GM19324 (cell line): ENCODE measurements around the gene CREB5.
"Not testable (repeated sequence)": the region's sequence is repeated elsewhere in the genome, so short reads cannot be mapped to it uniquely, and the experiment has no call there.

ENCODE experiments used
- ATAC-seq: cut with Tn5 transposase; IDR thresholded peaks from one replicate; pipeline ENCODE4 v1.9.1; 2021; ENCODE audit warnings: mild to moderate bottlenecking, moderate library complexity; ENCODE audit not compliant: unreplicated experiment, low FRiP score

The CREB5 gene

DNA sequence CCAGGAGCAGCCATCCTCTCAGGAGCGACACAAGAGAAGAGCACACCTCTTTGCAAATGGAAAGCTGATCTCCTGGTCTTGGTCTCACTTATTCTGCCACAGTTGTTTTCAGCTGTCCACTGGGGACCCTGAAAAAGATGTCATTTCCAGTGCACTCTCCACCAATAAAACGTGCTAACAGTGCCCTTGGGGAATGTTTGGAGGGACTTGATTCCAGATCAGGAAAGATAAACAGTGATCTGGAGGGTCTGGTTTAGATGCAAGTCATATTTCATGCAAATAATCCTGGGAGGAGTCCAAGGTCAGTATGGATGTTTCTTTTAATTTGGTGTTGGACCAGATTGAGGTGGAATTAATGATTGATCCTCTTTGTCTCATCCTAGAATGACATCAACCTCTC is 185.0 kb downstream of the CREB5 start:
- ATAC-seq = no peak

DNA sequence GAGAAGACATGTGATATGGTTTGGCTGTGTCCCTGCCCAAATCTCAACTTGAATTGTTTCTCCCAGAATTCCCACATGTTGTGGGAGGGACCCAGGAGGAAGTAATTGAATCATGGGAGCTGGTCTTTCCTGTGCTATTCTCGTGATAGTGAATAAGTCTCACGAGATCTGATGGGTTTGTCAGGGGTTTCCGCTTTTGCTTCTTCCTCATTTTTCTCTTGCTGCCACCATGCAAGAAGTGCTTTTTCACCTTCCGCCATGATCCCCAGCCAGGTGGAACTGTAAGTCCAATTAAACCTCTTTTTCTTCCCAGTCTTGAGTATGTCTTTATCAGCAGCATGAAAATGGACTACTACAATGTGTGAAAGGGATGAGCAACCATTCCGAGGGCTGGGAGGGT is 185.7 kb downstream of the CREB5 start:
- ATAC-seq = not testable (repeated sequence)

DNA sequence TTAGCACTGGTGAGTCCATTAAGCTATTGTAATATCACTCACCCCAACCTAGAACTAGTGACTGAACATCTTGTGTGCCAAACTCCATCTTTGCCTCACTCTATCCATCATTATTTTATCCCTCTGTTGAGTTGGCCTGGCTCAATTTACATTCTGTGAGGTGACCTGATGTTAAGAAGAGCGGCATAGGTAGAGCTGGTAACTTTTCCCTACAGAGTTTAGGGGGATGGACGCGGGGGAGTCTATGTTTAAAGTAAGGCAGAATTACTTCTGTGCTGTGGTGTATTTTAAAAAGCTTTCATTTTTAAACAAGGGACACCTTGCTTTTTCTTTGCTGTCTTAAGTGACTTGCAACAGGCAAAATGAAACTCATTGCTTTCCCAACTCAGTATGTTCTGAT is 186.3 kb downstream of the CREB5 start:
- ATAC-seq = no peak

DNA sequence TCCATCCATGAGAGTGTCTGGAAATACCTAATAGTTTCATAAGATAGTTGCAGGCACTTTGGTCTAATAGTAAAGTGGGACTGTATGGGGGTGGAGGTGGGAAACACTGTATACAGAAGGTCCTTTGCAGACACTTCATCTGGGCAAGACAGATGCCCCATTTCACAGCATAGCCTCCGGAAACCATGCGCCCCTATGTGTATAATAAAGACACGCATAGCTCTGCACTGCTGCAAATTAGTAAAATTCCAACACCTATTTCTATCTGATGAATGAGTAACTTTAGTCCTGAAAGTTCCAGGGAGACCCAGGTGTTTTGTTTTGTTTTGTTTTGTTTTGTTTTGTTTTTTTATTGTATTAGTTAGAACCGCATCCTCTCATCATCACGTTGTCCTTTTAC is 187.1 kb downstream of the CREB5 start:
- ATAC-seq = no peak

DNA sequence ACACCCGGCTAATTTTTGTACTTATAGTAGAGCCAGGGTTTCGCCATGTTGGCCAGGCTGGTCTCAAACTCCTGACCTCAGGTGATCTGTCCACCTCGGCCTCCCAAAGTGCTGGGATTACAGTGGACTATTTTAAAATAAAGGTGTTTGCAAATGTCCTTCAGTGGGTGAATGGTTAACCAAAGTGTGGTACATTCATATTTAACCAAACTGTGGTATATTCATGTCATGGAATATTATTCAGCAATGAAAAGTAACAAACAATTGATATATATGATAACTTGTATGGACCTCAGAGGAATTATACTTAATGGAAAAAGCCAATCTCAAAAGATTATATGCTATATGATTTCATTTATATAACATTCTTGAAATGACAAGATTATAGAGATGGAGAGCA is 190.0 kb downstream of the CREB5 start:
- ATAC-seq = no peak

DNA sequence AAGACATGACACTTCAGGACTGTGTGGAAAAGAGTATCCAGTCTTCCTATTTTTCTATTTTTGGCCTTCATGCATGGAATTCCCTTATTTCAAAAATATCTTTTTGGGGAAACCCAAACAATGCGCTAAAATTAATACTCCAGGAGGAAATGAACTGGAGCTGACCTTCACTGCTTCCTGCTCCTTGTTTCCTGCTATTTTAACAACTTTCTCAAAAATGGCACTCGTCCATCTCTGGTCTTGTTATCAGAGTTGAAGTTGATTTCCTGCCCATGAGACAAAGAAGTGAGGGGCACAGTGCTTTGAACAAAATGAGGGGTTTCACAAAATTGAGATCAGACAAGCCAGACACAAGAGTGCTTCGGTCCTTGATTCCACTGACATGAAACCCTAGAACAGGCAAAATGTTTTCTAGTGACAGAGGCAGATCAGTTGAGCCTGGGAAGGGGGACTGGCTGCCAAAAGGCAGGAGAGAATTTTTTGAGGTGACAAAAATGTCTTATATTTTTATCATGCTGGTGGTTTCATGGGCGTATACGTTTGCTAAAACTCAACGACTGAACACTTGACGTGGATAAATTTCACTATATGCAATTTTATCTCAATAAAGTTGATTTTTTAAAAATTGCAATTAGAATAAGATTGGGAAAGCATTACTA is 193.2 kb downstream of the CREB5 start:
- no peak for ATAC-seq

DNA sequence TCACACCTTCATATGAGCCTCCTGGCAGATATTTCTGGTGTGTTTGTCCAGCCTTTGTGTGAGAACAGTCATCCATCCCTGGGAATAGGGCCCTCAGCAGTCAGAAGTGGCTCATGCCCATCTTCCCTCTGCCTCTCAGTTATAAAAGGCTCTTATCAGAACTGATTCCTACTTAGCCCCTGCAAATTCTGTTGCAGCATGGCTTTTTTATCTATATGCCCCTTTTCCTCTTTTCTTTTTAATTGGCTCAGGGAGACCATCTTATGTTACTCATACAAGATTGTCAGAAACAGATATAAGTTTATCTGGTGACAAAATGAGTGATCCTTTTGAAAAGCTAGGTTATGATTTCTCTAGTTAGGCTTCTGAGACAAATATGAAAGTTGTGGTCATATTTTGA is 194.1 kb downstream of the CREB5 start:
- no peak for ATAC-seq

DNA sequence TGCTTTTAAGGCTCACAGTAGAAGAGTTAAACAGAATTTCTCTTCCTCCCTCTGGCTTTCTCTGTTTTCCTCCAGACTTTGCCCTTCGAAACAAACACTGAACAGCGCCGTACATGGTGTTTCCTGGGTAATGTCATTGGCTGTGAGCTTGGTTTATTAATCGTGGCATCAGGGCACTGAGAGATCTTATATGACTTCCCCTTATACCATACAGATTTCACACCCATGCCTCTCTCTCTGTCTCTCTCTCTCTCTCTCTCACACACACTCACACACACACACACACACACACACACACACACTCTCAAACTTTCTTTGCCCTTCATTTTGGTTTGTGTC is 195.5 kb downstream of the CREB5 start:
- ATAC-seq = no peak

DNA sequence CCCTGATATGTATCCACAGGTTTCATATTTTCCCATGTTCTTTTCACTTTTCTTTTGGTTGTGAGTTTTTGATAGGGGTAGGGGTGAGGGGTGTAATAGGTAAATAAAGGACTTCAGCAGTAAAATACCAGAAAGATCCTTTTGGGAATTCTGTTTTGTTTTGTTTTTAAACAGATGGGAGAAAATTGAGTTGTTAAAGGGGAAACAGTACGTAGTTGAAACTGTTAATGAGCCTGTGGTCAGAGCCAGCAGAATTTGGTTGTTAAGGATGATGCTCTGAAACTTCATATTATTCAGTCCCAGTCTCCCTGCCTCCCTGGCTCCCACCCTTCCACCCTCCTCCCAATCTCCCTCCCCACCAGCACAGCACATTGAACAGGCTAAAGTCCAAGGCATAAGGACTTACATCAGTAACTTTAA is 195.9 kb downstream of the CREB5 start:
- no peak for ATAC-seq

DNA sequence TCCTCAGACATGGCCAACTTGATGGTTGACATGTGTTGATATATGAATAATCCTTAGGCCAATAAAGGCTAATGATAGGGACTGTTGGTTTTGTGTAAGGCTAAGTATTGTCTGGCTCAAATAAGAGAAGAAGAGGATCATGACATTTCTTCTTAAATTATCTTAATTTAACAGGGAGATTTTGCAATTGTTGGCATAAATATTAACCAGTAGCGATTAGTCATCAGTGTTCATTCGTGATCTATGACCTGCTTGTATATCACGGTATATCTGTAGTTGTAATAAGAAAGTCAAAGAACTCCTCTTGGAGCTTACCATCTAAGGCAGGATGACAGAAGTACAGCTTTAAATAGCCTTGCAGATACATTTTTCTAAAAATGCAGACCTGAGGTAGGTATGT is 196.4 kb downstream of the CREB5 start:
- ATAC-seq = no peak

DNA sequence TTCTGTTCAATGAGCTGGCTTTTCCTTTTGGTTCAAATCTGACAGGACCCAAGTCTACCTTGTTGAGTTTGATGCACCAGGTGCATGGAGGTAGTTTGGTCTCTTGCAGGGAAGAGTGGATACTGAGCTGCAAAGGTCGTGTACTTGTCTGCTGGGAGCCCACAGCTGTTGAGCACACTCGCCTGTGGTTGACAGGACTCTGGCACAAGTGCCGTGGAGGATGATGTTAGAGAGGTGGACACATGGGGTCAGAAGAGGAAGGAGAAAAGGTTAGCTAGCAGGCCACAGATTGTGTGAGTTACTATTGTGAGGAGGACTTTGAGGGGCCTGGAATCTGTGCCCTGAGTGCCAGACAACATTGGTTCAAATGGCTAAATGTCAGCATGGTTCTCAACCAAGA is 197.3 kb downstream of the CREB5 start:
- ATAC-seq = no peak

DNA sequence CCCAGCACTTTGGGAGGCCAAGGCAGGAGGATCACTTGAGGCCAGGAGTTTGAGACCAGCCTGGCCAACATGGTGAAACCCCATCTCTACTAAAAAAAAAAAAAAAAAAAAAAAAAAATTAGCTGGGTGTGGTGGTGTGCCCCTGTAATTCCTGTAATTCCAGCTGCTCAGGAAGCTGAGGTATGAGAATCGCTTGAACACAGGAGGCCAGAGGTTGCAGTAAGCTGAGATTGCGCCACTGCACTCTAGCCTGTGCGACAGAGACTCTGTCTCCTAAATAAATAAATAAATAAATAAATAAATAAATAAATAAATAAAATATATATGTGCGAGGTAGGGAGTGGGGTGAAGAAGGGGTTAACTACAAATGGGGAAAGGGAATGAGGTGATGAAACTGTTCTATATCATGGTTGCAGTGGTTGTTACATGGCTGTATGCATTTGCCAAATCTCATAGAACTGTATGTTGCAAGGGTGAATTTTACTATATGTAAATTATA is 199.1 kb downstream of the CREB5 start:
- not testable (repeated sequence) for ATAC-seq

DNA sequence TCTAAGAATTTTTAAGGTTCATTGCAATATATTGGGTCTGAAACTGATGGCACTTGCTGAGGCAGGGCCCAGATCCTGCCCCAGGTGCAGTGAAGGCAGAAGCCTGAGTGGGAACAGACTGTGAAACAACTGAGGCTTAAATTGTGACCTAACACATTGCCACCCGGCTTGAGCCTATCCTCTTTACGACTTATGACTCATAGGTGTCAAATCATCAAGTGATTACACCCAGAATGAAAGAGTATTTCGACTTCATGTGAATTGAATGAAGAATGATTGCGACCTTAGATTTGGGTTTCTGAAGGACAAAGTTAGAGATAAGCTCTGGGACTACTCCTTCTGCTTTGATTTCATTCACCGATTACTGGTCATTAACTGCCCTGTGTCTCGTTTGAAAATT is 200.9 kb downstream of the CREB5 start:
- no peak for ATAC-seq

DNA sequence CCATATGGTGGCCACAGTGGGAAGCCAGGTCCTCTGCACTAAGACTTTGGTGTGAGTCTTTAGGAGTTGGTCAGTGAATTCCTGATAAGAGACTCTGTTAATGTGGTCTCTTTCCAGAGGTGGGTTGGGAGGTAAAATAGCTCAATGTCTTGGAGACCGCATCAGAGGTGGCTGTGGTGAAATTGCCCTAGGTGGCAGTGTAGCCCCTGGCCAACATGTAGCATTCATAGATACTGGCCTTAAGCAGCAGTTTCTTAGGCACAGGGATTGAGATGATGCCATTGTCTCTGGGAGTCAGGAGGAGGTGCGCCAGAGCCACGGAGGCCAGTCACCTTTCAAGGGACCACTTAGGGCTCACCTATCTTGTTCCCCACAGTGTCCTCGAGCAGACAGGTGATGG is 202.8 kb downstream of the CREB5 start:
- no peak for ATAC-seq

DNA sequence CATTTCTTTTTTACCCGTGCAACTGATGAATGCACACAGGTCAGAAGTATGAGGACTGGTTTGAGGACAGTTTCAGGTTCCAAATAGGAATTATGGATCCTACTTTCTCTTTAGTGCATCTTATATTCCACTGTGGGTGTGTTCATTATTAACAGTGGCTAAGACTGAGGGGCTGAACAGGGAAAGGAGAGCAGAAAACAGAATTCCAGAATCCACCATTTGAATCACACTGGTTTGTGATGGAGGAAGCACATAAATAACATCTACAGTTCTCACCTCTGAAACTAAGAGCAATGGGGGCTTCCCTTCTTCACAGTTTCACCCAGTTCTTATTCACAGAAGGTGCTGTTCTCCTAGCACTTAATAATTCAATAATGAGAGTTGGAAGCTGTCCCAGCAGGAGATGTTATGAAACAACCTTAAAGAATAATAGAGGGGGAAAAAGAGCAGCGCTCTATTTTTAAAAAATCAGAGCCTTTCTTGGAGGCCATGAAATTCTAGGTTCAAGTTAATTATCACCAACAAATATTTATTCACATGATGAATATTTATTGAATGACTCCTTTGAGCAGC is 205.1 kb downstream of the CREB5 start:
- no peak for ATAC-seq

DNA sequence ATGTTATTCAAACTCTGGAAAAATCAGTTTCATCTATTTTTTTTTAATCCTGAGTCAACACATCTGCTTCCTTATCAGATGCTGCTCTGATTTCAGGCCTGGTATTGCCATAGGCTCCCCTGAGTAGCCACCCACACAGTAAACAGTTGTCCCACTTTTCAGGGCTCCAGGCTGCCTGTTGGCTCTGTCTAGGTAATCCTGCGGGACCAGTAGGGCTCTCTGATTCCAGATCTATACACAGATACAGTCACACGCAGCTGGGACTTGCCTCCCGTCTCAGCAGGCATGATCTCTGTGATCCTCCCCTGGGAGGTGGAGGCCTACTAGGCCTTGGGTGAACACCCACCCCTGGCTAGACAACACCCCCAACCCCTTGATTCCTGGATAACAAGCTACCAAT is 206.1 kb downstream of the CREB5 start:
- no peak for ATAC-seq

DNA sequence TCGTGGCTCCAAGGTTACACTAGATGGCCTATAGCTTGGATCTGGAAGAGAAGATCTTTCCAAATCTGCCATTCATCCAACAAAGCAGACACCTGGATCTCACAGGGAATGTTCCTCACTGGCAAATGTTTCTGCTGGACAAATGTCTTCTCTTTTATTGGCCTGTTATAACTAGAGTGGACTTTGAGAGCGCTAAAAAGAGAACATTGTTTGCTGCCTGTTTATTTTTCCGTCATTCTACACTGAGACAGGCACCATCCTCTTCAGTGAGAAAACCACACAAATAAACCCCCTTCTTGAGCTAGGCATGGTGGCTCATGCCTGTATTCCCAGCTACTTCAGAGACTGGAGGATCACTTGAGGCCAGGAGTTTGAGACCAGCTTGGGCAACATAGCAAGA is 206.9 kb downstream of the CREB5 start:
- ATAC-seq = no peak

DNA sequence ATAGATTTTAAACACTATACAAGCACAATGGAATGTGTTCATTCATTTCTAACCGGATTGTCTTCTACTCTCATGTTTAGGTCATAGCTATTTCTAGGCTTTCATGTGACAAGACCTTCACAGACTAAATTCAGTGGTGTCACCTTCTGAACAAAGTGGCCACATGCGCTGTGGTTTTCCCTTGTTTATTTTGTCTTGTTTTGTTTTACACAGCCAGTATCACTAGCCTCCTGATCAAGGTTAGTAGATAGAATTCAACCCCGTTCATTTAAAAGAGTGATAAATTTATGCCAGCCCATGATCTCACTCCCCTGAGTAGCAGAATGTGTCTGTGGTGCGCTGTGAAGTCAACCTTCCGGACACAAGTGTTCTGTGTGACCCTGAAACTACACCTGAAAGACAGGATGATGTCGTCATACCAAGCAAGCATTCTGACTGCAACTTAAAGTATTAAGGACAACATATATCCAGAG is 209.1 kb downstream of the CREB5 start:
- ATAC-seq = no peak

DNA sequence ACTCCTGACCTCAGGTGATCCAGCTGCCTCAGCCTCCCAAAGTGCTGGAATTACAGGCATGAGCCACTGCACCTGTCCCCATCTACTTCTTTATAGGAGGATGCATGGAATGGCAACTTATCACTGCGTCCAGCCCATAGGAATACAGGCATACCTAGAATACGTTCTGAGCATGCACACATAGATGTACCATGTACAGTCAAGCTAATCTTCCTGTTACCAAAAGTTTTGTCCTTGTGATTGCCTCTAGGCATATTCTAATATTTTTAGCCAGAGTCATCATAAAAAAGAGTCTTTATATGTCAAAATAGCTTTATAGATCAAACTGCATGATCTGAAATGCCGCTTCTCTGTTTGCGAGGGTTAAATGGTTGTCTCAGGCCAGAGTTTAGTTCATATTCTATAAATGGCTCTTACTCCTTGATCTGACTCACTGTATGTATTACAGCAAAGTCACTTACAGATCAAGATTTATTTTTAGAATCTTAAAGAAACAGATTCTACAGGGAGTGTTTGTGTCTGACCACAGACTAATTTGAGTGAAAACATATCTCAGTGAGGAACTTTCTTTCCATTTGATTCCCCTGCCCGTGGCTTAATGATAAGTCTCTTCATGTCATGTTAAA is 210.9 kb downstream of the CREB5 start:
- ATAC-seq = no peak

DNA sequence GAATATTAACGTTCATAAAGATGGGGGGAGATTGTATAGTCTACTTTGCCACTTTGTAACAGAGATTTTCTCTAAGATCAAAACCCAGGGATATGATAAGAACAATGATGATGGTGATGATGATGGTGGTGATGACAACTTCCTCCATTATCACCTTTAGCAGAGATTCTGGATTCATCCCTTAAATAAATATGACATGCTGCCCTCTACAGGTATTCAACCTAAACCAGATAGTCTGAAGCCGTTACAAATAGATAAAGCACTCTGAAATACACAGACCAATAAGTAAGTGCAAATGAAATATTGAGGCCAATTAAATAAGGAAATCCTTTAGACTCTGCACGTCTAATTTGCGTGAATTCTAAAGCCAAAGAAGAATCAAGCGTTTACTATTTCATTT is 211.5 kb downstream of the CREB5 start:
- ATAC-seq = no peak

DNA sequence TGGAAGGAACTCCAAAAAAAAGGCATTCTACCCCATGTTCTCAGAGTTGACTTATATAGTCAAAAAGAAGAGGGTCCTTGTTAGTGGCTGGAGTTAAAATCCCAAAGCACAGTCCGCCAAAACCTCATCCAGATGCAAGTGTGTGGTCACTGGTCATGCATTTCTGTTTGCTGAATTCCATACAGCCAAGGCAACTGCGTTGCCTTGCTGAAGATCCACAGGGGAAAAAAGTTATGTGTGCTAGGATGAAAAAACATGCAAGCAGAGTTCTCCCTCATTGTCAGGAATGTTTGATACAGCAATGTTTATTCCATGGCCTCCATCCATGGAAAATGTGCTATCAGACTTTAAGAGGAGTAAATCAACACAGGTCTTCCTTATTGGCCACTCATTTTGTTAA is 213.1 kb downstream of the CREB5 start:
- no peak for ATAC-seq

DNA sequence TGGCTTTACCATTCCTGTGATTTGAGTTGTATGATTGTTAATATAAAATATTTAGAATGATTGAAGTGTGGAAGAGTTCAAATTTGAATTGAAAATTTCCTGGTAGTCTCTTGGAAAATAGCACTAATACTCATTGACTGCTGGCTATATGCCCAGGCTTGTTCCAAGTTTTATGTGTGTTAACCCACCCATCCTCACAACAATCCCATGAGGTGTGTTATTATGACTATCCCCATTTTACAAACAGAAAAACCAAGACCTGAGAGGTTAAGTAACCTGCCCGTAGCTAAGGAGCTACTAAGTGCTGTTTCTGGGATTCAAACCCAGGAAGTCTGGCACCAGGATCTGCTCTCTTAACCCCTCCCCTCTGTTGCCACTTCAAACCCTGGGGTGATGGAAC is 213.9 kb downstream of the CREB5 start:
- no peak for ATAC-seq
